ENCODE results near the gene SMIM33. TPM values are rescaled to one million over a fixed set of nuclear protein-coding genes. Genes with fewer than 3 reads are reported as not detected.
"Not testable (repeated sequence)": the region's sequence is repeated elsewhere in the genome, so short reads cannot be mapped to it uniquely, and the experiment has no call there.

SMIM33 gene
- polyA plus RNA-seq, 1 donor from 2014 or later = not detected

GRCh38 chr5:139475865-139476617 is 5.2 kb downstream of the SMIM33 start:
- no peaks in the 10 kb centered on the region for H3K27me3 ChIP-seq (ENCODE audit: insufficient read depth, low read depth, low read length)
- H3K9me2 ChIP-seq (ENCODE audit: insufficient read depth, low read length) = no peaks in the 10 kb centered on the region
- no peak overlapping the region for H3K9ac ChIP-seq (ENCODE audit: low read length)
- no peak overlapping the region for H3K4me2 ChIP-seq (ENCODE audit: low read length)
- H3K27ac ChIP-seq (ENCODE audit: low read length) = no peak overlapping the region
- H3F3A ChIP-seq (ENCODE audit: insufficient read depth, low read length, poor library complexity, severe bottlenecking) = no peaks in the 10 kb centered on the region
- H3K9me3 ChIP-seq (ENCODE audit: low read length) = no peaks in the 10 kb centered on the region
- no peak overlapping the region for H3K4me3 ChIP-seq (ENCODE audit: low read length)
- TF ChIP-seq TAF1 (IDR thresholded peaks at IDR 0.05; ENCODE audit: low read depth) = no peak
- no peak for TF ChIP-seq EP300 (conservative IDR thresholded peaks at IDR 0.05; ENCODE audit: poor library complexity, severe bottlenecking)
- TF ChIP-seq POLR2AphosphoS5 (IDR thresholded peaks at IDR 0.05) = no peak
- no peak for TF ChIP-seq CTCF (IDR thresholded peaks at IDR 0.05; ENCODE audit: poor library complexity, severe bottlenecking)
- TF ChIP-seq REST (IDR thresholded peaks at IDR 0.05; ENCODE audit: borderline replicate concordance) = no peak
- TF ChIP-seq MXI1 (conservative IDR thresholded peaks at IDR 0.05; ENCODE audit: poor library complexity, severe bottlenecking) = no peak
- TF ChIP-seq EZH2 (IDR thresholded peaks at IDR 0.05; ENCODE audit: borderline replicate concordance, insufficient read depth, low read length, poor library complexity, severe bottlenecking) = no peak
- TF ChIP-seq RAD21 (conservative IDR thresholded peaks at IDR 0.05) = no peak
- no peak for TF ChIP-seq SMC3 (conservative IDR thresholded peaks at IDR 0.05; ENCODE audit: poor library complexity)
- no peaks in the 10 kb centered on the region for H4K20me1 ChIP-seq (ENCODE audit: insufficient read depth)
- no peaks in the 10 kb centered on the region for H3K79me2 ChIP-seq (replicated peaks; ENCODE audit: insufficient read depth, low read length)
- no peak overlapping the region for H2AFZ ChIP-seq (ENCODE audit: low read depth, low read length)
- no peaks in the 10 kb centered on the region for H3K36me3 ChIP-seq (ENCODE audit: insufficient read depth, low read length)

GRCh38 chr5:139478657-139479423 is 8.0 kb downstream of the SMIM33 start:
- H3K9me3 ChIP-seq (ENCODE audit: low read length); H3K36me3 ChIP-seq (ENCODE audit: insufficient read depth, low read length); H3K79me2 ChIP-seq (replicated peaks; ENCODE audit: insufficient read depth, low read length); H3K9me2 ChIP-seq (ENCODE audit: insufficient read depth, low read length); H3K9ac ChIP-seq (ENCODE audit: low read length); H3K27me3 ChIP-seq (ENCODE audit: insufficient read depth, low read depth, low read length); H3F3A ChIP-seq (ENCODE audit: insufficient read depth, low read length, poor library complexity, severe bottlenecking); H2AFZ ChIP-seq (ENCODE audit: low read depth, low read length); H3K27ac ChIP-seq (ENCODE audit: low read length); H3K4me3 ChIP-seq (ENCODE audit: low read length); H3K4me2 ChIP-seq (ENCODE audit: low read length); H4K20me1 ChIP-seq (ENCODE audit: insufficient read depth): not testable (repeated sequence)

GRCh38 chr5:139479729-139480128 is 8.9 kb downstream of the SMIM33 start:
- H3K9me2 ChIP-seq (ENCODE audit: insufficient read depth, low read length); H2AFZ ChIP-seq (ENCODE audit: low read depth, low read length); H3K4me2 ChIP-seq (ENCODE audit: low read length); H3K9me3 ChIP-seq (ENCODE audit: low read length); H3K79me2 ChIP-seq (replicated peaks; ENCODE audit: insufficient read depth, low read length); H4K20me1 ChIP-seq (ENCODE audit: insufficient read depth); H3K27me3 ChIP-seq (ENCODE audit: insufficient read depth, low read depth, low read length); H3F3A ChIP-seq (ENCODE audit: insufficient read depth, low read length, poor library complexity, severe bottlenecking); H3K27ac ChIP-seq (ENCODE audit: low read length); H3K4me3 ChIP-seq (ENCODE audit: low read length); H3K9ac ChIP-seq (ENCODE audit: low read length); H3K36me3 ChIP-seq (ENCODE audit: insufficient read depth, low read length): not testable (repeated sequence)
